GM18909 (cell line): ENCODE measurements around the gene DNAAF8.
"Not testable (repeated sequence)": the region's sequence is repeated elsewhere in the genome, so short reads cannot be mapped to it uniquely, and the experiment has no call there.

Experiments used
- ATAC-seq: cut with Tn5 transposase; IDR thresholded peaks from one replicate; pipeline ENCODE4 v1.9.1; 2021; ENCODE audit warnings: mild to moderate bottlenecking; ENCODE audit not compliant: unreplicated experiment, poor library complexity

Gene DNAAF8

GRCh38 chr16:4776141-4776705 is 41.9 kb downstream of the DNAAF8 start:
- no peak for ATAC-seq

GRCh38 chr16:4777339-4778049 is 43.2 kb downstream of the DNAAF8 start:
- no peak for ATAC-seq

- ATAC-seq: no peak
Observed at GRCh38 chr16:4778050-4778392, 43.7 kb downstream of the DNAAF8 start.

GRCh38 chr16:4780235-4780634 is 45.9 kb downstream of the DNAAF8 start:
- no peak for ATAC-seq

GRCh38 chr16:4783251-4783950 is 49.1 kb downstream of the DNAAF8 start:
- ATAC-seq: no peak

GRCh38 chr16:4783951-4784336 is 49.6 kb downstream of the DNAAF8 start:
- no peak for ATAC-seq

- not testable (repeated sequence) for ATAC-seq
Observed at GRCh38 chr16:4784444-4784987, 50.2 kb downstream of the DNAAF8 start.

- ATAC-seq: no peak
Observed at GRCh38 chr16:4785758-4786433, 51.6 kb downstream of the DNAAF8 start.

GRCh38 chr16:4787068-4787467 is 52.7 kb downstream of the DNAAF8 start:
- ATAC-seq: no peak

GRCh38 chr16:4787627-4788482 is 53.5 kb downstream of the DNAAF8 start, which contains the start of gene SEPTIN12:
Gene SEPTIN12, minus strand, starts transcription at chr16:4788345. Its CDS starts 700 bp downstream, at chr16:4787645.
- ATAC-seq: no peak

- ATAC-seq: no peak
Observed at GRCh38 chr16:4788489-4788889, 54.2 kb downstream of the DNAAF8 start.

GRCh38 chr16:4788910-4789309 is 54.6 kb downstream of the DNAAF8 start:
- no peak for ATAC-seq

- ATAC-seq: no peak
Observed at GRCh38 chr16:4790261-4790660, 55.9 kb downstream of the DNAAF8 start.

GRCh38 chr16:4790871-4791270 is 56.5 kb downstream of the DNAAF8 start:
- no peak for ATAC-seq

GRCh38 chr16:4792951-4793513 is 58.7 kb downstream of the DNAAF8 start:
- ATAC-seq: no peak

GRCh38 chr16:4795181-4795827 is 61.0 kb downstream of the DNAAF8 start, which contains the start of gene SMIM22:
Gene SMIM22, plus strand, starts transcription at chr16:4795369. Its CDS starts 366 bp downstream, at chr16:4795735.
- ATAC-seq: no peak

- no peak for ATAC-seq
Observed at GRCh38 chr16:4795828-4796572, 61.7 kb downstream of the DNAAF8 start.
